ENCODE data around the gene ARVCF. TPM values are rescaled to one million over a fixed set of nuclear protein-coding genes. Genes with fewer than 3 reads are reported as not detected.

The ARVCF gene
- total and polyA plus RNA-seq, 2 experiments from 2014 or later = 40.3 to 55.5 TPM

DNA sequence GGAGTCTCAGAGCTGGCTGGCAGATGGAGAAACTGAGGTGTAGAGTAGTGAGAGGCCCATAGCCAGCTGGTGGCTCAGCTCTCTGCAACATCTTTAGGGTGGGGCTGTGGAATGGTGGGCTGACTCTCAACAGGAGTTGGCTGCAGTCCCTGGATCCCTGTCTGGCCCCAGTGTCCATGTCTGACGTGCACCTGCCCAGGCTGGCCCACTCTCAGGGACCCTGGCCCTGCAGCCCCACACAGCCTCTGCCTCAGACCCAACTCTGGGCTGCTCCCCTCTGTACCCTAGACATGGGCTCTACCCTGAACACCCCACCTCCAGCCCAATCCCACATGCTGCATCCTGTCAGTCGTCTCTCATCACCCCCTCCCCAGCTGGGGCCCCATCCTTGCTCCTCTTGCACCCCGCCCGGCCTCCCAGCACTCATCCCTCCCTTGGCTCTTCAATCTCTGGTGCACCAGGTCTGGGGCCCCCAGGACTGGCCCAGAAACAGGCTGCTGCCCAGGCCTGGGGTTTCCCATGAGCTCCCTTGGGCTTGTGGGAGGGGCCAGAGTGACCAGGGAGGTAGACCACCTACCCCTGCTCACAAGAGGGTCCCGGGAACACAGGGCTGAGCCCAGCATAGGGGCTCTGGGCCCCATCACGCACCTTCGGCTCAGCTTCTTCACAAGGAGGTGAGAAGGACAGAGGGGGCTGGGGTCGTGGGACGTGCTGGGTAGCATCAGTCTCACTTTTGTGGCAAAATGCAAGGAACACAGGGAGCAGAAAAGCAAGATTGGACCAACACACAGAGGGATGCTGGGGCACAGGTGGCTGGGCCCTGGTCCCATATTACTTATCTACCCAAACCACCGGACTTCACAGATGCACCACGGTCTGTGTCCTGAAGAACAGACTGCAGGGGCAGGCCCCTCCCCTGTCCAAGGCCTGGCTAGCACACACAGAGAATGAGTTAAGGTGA is 31.5 kb downstream of the ARVCF start:
- no peaks in the 10 kb centered on the region for H3K4me1 ChIP-seq (ENCODE audit: low read depth)
- DNase-seq (ENCODE audit: low read depth in 1 of 2, low spot score in 1 of 2) = no peak
- no peaks in the 10 kb centered on the region for H3K27me3 ChIP-seq
- TF ChIP-seq, protein P1, sequence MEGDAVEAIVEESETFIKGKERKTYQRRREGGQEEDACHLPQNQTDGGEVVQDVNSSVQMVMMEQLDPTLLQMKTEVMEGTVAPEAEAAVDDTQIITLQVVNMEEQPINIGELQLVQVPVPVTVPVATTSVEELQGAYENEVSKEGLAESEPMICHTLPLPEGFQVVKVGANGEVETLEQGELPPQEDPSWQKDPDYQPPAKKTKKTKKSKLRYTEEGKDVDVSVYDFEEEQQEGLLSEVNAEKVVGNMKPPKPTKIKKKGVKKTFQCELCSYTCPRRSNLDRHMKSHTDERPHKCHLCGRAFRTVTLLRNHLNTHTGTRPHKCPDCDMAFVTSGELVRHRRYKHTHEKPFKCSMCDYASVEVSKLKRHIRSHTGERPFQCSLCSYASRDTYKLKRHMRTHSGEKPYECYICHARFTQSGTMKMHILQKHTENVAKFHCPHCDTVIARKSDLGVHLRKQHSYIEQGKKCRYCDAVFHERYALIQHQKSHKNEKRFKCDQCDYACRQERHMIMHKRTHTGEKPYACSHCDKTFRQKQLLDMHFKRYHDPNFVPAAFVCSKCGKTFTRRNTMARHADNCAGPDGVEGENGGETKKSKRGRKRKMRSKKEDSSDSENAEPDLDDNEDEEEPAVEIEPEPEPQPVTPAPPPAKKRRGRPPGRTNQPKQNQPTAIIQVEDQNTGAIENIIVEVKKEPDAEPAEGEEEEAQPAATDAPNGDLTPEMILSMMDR (IDR thresholded peaks at IDR 0.05; ENCODE audit: low read depth, low read length) = no peak
- no peak overlapping the region for H3K27ac ChIP-seq
- no peaks in the 10 kb centered on the region for H3K9me3 ChIP-seq (ENCODE audit: low read depth)
- H3K4me3 ChIP-seq = no peak overlapping the region
- H3K36me3 ChIP-seq = no peaks in the 10 kb centered on the region

DNA sequence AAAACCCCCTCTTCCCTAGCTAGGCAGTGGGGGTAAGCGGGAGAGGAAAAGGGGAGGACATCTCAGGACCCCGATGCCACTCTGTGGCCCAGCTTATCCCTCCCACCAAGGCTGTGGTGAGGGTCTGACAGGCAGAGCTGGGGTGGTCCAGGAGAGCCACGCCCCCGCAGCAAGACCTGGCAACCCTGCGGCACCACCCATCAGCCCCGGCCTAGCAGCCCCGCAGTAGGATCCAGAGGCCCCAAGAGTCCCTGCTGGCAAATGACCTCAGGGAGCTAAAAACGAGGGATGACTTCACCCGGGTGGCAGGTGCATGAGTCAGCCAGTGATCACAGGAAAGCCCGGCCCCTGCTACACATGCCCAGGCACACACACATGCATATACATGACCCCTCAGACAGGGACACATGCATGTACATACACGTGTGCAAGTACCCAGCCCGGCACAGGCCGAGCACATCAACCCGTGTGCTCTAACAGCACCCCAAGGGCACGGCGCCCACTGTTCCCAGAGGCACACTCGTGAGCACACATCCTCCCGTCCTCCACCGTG is 32.3 kb downstream of the ARVCF start:
- H3K27ac ChIP-seq = no peak overlapping the region
- H3K36me3 ChIP-seq = peaks cover 3% of the 10 kb centered on the region
- DNase-seq (ENCODE audit: low read depth in 1 of 2, low spot score in 1 of 2) = no peak
- no peaks in the 10 kb centered on the region for H3K9me3 ChIP-seq (ENCODE audit: low read depth)
- no peaks in the 10 kb centered on the region for H3K4me1 ChIP-seq (ENCODE audit: low read depth)
- TF ChIP-seq, protein P1 (IDR thresholded peaks at IDR 0.05; ENCODE audit: low read depth, low read length) = no peak
- no peaks in the 10 kb centered on the region for H3K27me3 ChIP-seq
- H3K4me3 ChIP-seq = no peak overlapping the region

- Histone ChIP-seq H3K27me3 (no peaks in the 10 kb centered on the region), H3K4me3 (no peak overlapping the region), H3K4me1 (ENCODE audit: low read depth) (no peaks in the 10 kb centered on the region), H3K36me3 (peaks cover 3% of the 10 kb centered on the region), H3K27ac (no peak overlapping the region), H3K9me3 (ENCODE audit: low read depth) (no peaks in the 10 kb centered on the region)
- TF ChIP-seq, protein P1 (IDR thresholded peaks at IDR 0.05; ENCODE audit: low read depth, low read length) = no peak
- DNase-seq (ENCODE audit: low read depth in 1 of 2, low spot score in 1 of 2) = no peak
These were observed 32.9 kb downstream of the ARVCF start for GRCh38 chr22:19983741-19984140.

GRCh38 chr22:19982991-19983578 is 33.5 kb downstream of the ARVCF start:
- DNase-seq (ENCODE audit: low read depth in 1 of 2, low spot score in 1 of 2) = no peak
- Histone ChIP-seq H3K4me1 (ENCODE audit: low read depth) (no peaks in the 10 kb centered on the region), H3K9me3 (ENCODE audit: low read depth) (no peaks in the 10 kb centered on the region), H3K4me3 (no peak overlapping the region), H3K36me3 (peaks cover 3% of the 10 kb centered on the region), H3K27me3 (no peaks in the 10 kb centered on the region), H3K27ac (no peak overlapping the region)
- TF ChIP-seq, protein P1 (IDR thresholded peaks at IDR 0.05; ENCODE audit: low read depth, low read length) = no peak

DNA sequence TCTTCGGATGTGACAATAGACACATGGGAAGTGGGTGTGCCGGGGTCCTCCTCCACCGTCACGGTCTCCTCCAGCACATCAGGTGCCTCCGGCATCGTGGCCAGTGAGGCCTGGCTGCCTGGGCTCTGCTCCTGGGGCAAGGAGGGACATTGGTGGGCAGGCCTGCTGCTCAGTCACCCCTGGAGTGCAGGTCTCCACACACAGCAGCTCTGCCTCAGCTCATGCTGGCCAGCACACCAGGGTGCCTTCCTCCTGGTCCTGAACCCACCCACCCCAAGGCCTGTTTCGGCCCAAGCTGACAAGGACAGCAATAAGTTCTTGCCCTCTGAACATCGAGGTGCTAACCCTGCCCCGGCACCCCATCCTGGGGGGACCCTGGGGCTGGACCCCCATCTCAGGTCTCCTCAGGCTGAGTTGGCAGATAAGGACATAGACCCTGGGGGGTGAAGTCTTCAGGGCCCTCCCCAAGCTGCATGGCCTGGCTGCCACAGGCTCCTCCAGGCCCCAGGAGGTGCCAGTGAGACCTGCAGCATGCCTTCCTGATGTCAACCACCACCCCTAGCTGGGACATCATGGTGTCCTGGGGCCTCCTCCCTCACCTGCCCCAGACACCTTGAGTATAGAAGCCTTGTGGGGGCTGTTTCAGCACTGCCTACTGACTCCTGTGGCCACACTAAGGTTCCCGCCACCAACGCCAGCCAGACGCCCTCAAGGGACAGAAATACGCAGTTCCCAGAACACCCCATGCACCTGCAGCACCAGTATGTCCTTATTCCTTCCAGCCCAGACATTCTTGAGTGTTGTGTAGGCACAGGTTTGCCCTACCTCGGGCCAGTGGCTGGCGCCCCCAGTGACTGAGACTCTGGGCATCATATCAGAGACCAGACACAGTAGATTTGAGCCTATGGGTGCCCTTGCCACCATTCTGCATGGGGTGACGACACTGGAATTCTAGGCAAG is 34.4 kb downstream of the ARVCF start:
- H3K9me3 ChIP-seq (ENCODE audit: low read depth) = no peaks in the 10 kb centered on the region
- TF ChIP-seq, protein P1 (IDR thresholded peaks at IDR 0.05; ENCODE audit: low read depth, low read length) = no peak
- H3K4me1 ChIP-seq (ENCODE audit: low read depth) = no peaks in the 10 kb centered on the region
- H3K4me3 ChIP-seq = no peak overlapping the region
- H3K27me3 ChIP-seq = no peaks in the 10 kb centered on the region
- peaks cover 3% of the 10 kb centered on the region for H3K36me3 ChIP-seq
- no peak overlapping the region for H3K27ac ChIP-seq
- no peak for DNase-seq (ENCODE audit: low read depth in 1 of 2, low spot score in 1 of 2)
